ENCODE results near the gene IREB2. TPM values are rescaled to one million over a fixed set of nuclear protein-coding genes. Genes with fewer than 3 reads are reported as not detected.
A peak's percentile ranks its signal among the peaks of the same experiment; 100 is the strongest.

The IREB2 gene
- polyA plus RNA-seq, 1 of the 3 experiments (the other 2 are of a cell fraction): 9.5 TPM

DNA sequence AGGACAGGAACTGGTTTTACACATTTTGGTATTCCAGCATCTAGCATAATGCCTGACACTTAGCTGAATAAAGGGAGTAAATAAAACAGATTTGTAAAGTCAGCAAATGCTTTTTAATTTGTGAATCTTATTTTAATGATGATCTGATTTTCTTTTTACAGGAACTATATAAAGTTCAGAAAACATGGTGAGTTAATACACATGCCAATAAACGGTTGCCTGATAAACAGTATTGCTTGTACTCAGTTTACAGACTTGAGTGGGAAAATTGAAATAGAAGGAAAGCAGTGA, 103.7 kb downstream of the IREB2 start:
- peaks cover 36 to 48% of the 10 kb centered on the region in 2 experiments for H3K36me3 ChIP-seq (replicated peaks in 1 of 2; ENCODE audit: control insufficient read depth in 1 of 2, insufficient read depth in 2 of 2, low read length in 1 of 2)
- H3K9ac ChIP-seq: peak overlapping the region; percentile 86
- peak overlapping the region; percentile 92 to 97; a peak in 2 of 4 replicates for H3K27ac ChIP-seq (ENCODE audit: low read depth in 2 of 2, low read length in 1 of 2)
- H3K4me1 ChIP-seq (ENCODE audit: control insufficient read depth in 1 of 2, insufficient read depth in 2 of 2, low read depth in 1 of 2, low read length in 1 of 2): peaks cover 4 to 5% of the 10 kb centered on the region in 2 experiments; a peak in 2 of 4 replicates
- no peaks in the 10 kb centered on the region for H4K20me1 ChIP-seq (ENCODE audit: insufficient read depth)
- peaks cover 37% of the 10 kb centered on the region for H3K79me2 ChIP-seq (ENCODE audit: insufficient read depth)
- no peaks in the 10 kb centered on the region for H3K9me2 ChIP-seq
- H2AFZ ChIP-seq (ENCODE audit: low read depth): no peak overlapping the region
- POLR2A ChIA-PET: no interaction called here
- no peaks in the 10 kb centered on the region for H3F3A ChIP-seq (replicated peaks; ENCODE audit: insufficient read depth)
- no peak for DNase-seq
- no peaks in the 10 kb centered on the region for H3K9me3 ChIP-seq
- CTCF ChIA-PET: interaction anchor here (1.1 to 2.2 kb wide), 4 partner anchors 14 to 77 kb away, joined by 3 to 6 read pairs (median 4); no protein-coding TSS in a partner anchor
- H3K27me3 ChIP-seq (ENCODE audit: insufficient read depth): no peaks in the 10 kb centered on the region
- peak overlapping the region; percentile 83 for H3K4me2 ChIP-seq
- TF ChIP-seq TEAD4 (IDR thresholded peaks at IDR 0.05; ENCODE audit: borderline replicate concordance, insufficient read depth) (no peak), NRF1 (IDR thresholded peaks at IDR 0.05; ENCODE audit: low read depth, low read length) (no peak), RXRA (IDR thresholded peaks at IDR 0.05; ENCODE audit: borderline replicate concordance, low read depth) (no peak), FOXM1 (IDR thresholded peaks at IDR 0.05; ENCODE audit: low read depth) (no peak), EP300 (IDR thresholded peaks at IDR 0.05; ENCODE audit: borderline replicate concordance in 1 of 2, low read depth in 1 of 2, low read length in 1 of 2) (no peak), TCF12 (IDR thresholded peaks at IDR 0.05) (no peak), RCOR1 (IDR thresholded peaks at IDR 0.05; ENCODE audit: low read length) (no peak), YY1 (IDR thresholded peaks at IDR 0.05; ENCODE audit: low read depth) (no peak), SMC3 (IDR thresholded peaks at IDR 0.05; ENCODE audit: low read depth, low read length) (no peak), CHD2 (IDR thresholded peaks at IDR 0.05; ENCODE audit: low read length, partially characterized antibody) (no peak), POLR2AphosphoS5 (IDR thresholded peaks at IDR 0.05; ENCODE audit: low read depth, low read length) (no peak)
- TF ChIP-seq, protein P1, sequence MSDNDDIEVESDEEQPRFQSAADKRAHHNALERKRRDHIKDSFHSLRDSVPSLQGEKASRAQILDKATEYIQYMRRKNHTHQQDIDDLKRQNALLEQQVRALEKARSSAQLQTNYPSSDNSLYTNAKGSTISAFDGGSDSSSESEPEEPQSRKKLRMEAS (IDR thresholded peaks at IDR 0.05; ENCODE audit: low read depth): no peak
- TF ChIP-seq, protein P2, sequence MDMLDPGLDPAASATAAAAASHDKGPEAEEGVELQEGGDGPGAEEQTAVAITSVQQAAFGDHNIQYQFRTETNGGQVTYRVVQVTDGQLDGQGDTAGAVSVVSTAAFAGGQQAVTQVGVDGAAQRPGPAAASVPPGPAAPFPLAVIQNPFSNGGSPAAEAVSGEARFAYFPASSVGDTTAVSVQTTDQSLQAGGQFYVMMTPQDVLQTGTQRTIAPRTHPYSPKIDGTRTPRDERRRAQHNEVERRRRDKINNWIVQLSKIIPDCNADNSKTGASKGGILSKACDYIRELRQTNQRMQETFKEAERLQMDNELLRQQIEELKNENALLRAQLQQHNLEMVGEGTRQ (IDR thresholded peaks at IDR 0.05; ENCODE audit: borderline replicate concordance, low read depth, low read length): no peak
- TF ChIP-seq, protein P3, sequence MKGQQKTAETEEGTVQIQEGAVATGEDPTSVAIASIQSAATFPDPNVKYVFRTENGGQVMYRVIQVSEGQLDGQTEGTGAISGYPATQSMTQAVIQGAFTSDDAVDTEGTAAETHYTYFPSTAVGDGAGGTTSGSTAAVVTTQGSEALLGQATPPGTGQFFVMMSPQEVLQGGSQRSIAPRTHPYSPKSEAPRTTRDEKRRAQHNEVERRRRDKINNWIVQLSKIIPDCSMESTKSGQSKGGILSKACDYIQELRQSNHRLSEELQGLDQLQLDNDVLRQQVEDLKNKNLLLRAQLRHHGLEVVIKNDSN (IDR thresholded peaks at IDR 0.05; ENCODE audit: borderline replicate concordance, low read depth): no peak
- peak overlapping the region; percentile 81 to 83 for H3K4me3 ChIP-seq (ENCODE audit: low read depth in 2 of 2, low read length in 1 of 2)
- 28% methylated on average over 1 of the region's 1 CpG for WGBS (ENCODE audit: low lambda C conversion rate)

DNA sequence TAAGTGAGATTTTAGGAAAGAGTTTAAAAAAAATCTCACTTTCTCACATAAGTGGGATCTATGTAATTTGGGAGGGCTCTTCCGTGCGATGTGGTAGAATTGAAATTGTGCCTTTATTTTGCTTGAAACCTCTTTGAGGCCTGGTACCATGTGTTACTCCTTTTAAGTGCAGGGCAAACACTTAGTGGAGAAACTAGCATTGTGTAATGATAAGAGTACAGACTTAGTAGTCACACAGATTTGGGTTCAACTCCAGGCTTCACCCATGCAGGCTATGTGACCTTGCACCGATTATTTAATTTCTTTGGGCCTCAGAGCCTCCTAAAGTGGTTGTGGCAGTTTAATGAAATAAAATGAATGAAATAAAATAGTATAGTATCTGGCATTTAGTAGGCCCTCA, 104.6 kb downstream of the IREB2 start:
- no peaks in the 10 kb centered on the region for H3K27me3 ChIP-seq (ENCODE audit: insufficient read depth)
- CTCF ChIA-PET: interaction anchor here (1.2 kb wide), 1 partner anchor 26 kb away, joined by 3 read pairs; no protein-coding TSS in a partner anchor
- TF ChIP-seq GATA2 (CRISPR knock-in tag; IDR thresholded peaks at IDR 0.05): no peak
- TF ChIP-seq, protein P4, sequence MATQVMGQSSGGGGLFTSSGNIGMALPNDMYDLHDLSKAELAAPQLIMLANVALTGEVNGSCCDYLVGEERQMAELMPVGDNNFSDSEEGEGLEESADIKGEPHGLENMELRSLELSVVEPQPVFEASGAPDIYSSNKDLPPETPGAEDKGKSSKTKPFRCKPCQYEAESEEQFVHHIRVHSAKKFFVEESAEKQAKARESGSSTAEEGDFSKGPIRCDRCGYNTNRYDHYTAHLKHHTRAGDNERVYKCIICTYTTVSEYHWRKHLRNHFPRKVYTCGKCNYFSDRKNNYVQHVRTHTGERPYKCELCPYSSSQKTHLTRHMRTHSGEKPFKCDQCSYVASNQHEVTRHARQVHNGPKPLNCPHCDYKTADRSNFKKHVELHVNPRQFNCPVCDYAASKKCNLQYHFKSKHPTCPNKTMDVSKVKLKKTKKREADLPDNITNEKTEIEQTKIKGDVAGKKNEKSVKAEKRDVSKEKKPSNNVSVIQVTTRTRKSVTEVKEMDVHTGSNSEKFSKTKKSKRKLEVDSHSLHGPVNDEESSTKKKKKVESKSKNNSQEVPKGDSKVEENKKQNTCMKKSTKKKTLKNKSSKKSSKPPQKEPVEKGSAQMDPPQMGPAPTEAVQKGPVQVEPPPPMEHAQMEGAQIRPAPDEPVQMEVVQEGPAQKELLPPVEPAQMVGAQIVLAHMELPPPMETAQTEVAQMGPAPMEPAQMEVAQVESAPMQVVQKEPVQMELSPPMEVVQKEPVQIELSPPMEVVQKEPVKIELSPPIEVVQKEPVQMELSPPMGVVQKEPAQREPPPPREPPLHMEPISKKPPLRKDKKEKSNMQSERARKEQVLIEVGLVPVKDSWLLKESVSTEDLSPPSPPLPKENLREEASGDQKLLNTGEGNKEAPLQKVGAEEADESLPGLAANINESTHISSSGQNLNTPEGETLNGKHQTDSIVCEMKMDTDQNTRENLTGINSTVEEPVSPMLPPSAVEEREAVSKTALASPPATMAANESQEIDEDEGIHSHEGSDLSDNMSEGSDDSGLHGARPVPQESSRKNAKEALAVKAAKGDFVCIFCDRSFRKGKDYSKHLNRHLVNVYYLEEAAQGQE (IDR thresholded peaks at IDR 0.05; ENCODE audit: low read depth, low read length): no peak
- no peak for TF ChIP-seq YY1 (IDR thresholded peaks at IDR 0.05; ENCODE audit: low read depth)
- no peak for TF ChIP-seq FOXM1 (IDR thresholded peaks at IDR 0.05; ENCODE audit: low read depth)
- no peak for TF ChIP-seq SIN3A (IDR thresholded peaks at IDR 0.05; ENCODE audit: borderline replicate concordance, low read depth, low read length)
- TF ChIP-seq, protein P5, sequence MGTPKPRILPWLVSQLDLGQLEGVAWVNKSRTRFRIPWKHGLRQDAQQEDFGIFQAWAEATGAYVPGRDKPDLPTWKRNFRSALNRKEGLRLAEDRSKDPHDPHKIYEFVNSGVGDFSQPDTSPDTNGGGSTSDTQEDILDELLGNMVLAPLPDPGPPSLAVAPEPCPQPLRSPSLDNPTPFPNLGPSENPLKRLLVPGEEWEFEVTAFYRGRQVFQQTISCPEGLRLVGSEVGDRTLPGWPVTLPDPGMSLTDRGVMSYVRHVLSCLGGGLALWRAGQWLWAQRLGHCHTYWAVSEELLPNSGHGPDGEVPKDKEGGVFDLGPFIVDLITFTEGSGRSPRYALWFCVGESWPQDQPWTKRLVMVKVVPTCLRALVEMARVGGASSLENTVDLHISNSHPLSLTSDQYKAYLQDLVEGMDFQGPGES (IDR thresholded peaks at IDR 0.05; ENCODE audit: low read depth, low read length): no peak
- no peak for TF ChIP-seq NRF1 (IDR thresholded peaks at IDR 0.05; ENCODE audit: low read depth, low read length)
- TF ChIP-seq, protein P6, sequence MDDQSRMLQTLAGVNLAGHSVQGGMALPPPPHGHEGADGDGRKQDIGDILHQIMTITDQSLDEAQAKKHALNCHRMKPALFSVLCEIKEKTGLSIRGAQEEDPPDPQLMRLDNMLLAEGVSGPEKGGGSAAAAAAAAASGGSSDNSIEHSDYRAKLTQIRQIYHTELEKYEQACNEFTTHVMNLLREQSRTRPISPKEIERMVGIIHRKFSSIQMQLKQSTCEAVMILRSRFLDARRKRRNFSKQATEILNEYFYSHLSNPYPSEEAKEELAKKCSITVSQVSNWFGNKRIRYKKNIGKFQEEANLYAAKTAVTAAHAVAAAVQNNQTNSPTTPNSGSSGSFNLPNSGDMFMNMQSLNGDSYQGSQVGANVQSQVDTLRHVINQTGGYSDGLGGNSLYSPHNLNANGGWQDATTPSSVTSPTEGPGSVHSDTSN (IDR thresholded peaks at IDR 0.05): no peak
- TF ChIP-seq TEAD4 (IDR thresholded peaks at IDR 0.05; ENCODE audit: borderline replicate concordance, insufficient read depth): no peak
- no peak for TF ChIP-seq ELF1 (IDR thresholded peaks at IDR 0.05)

More for the DNA sequence above, 104.6 kb downstream of the IREB2 start:
- Histone ChIP-seq H3K79me2 (ENCODE audit: insufficient read depth) (peaks cover 37% of the 10 kb centered on the region), H3K9ac (no peak overlapping the region), H3K27ac (ENCODE audit: low read depth in 2 of 2, low read length in 1 of 2) (peak overlapping the region in 1 of 2 experiments; percentile 3; a peak in 1 of 4 replicates), H3K4me3 (ENCODE audit: low read depth in 2 of 2, low read length in 1 of 2) (no peak overlapping the region), H3K4me1 (ENCODE audit: control insufficient read depth in 1 of 2, insufficient read depth in 2 of 2, low read depth in 1 of 2, low read length in 1 of 2) (peaks cover 4 to 5% of the 10 kb centered on the region in 2 experiments; a peak in 2 of 4 replicates), H3K9me2 (no peaks in the 10 kb centered on the region), H3K4me2 (0 out of 2 replicates have a peak overlapping the region, but pooled peaks have one; percentile 83), H3F3A (replicated peaks; ENCODE audit: insufficient read depth) (peaks cover 3% of the 10 kb centered on the region), H3K36me3 (replicated peaks in 1 of 2; ENCODE audit: control insufficient read depth in 1 of 2, insufficient read depth in 2 of 2, low read length in 1 of 2) (peaks cover 42 to 56% of the 10 kb centered on the region in 2 experiments), H4K20me1 (ENCODE audit: insufficient read depth) (no peaks in the 10 kb centered on the region), H3K9me3 (no peaks in the 10 kb centered on the region), H2AFZ (ENCODE audit: low read depth) (no peak overlapping the region)
- POLR2A ChIA-PET: interaction anchor here (0.6 kb wide), 1 partner anchor 65 kb away, joined by 3 read pairs; no protein-coding TSS in a partner anchor
- no peak for DNase-seq
- WGBS (ENCODE audit: low lambda C conversion rate): 94% methylated on average over 3 of the region's 3 CpGs

Measured in SK-N-SH (cell line).